ENCODE measurements around the gene IL11. TPM values are rescaled to one million over a fixed set of nuclear protein-coding genes. Genes with fewer than 3 reads are reported as not detected.

The IL11 gene
- total and polyA plus RNA-seq, 7 donors = 0.06 TPM; not detected in 6

GRCh38 chr19:55366790-55367189 is 3.5 kb downstream of the IL11 start:
- no peak overlapping the region for H3K27ac ChIP-seq
- H3K4me1 ChIP-seq = no peaks in the 10 kb centered on the region
- H3K9me3 ChIP-seq = no peaks in the 10 kb centered on the region
- intact Hi-C loops (cut with DNase I) = no loop called here
- peaks cover 0 to 37% (median 22%) of the 10 kb centered on the region in 3 donors for H3K27me3 ChIP-seq (ENCODE audit: insufficient read depth in 3 of 3, low read length in 2 of 3)
- no peak for TF ChIP-seq CTCF (IDR thresholded peaks at IDR 0.05)
- no peaks in the 10 kb centered on the region for H3K36me3 ChIP-seq (ENCODE audit: insufficient read depth in 1 of 2, low read depth in 1 of 2)
- ATAC-seq = no peak
- no peak overlapping the region for H3K4me3 ChIP-seq
- DNase-seq = no peak
- WGBS, 3 donors = 60 to 80% (median 77%) methylated on average over 3 of the region's 3 CpGs

- no peaks in the 10 kb centered on the region for H3K4me1 ChIP-seq
- H3K36me3 ChIP-seq (ENCODE audit: insufficient read depth in 1 of 2, low read depth in 1 of 2) = no peaks in the 10 kb centered on the region
- H3K4me3 ChIP-seq = no peak overlapping the region
- peaks cover 0 to 29% (median 20%) of the 10 kb centered on the region in 3 donors for H3K27me3 ChIP-seq (ENCODE audit: insufficient read depth in 3 of 3, low read length in 2 of 3)
- DNase-seq (no peak), ATAC-seq (no peak)
- H3K9me3 ChIP-seq = no peaks in the 10 kb centered on the region
- TF ChIP-seq CTCF (IDR thresholded peaks at IDR 0.05) = no peak
- 66 to 68% (median 68%) methylated on average over 19 of the region's 19 CpGs for WGBS, 3 donors
- H3K27ac ChIP-seq = no peak overlapping the region
- intact Hi-C loops (cut with DNase I) = no loop called here
Measured at GRCh38 chr19:55365964-55366363, 4.3 kb downstream of the IL11 start.

GRCh38 chr19:55365245-55365644 is 5.0 kb downstream of the IL11 start:
- Histone ChIP-seq H3K27ac (no peak overlapping the region), H3K9me3 (no peaks in the 10 kb centered on the region), H3K4me3 (no peak overlapping the region), H3K36me3 (ENCODE audit: insufficient read depth in 1 of 2, low read depth in 1 of 2) (no peaks in the 10 kb centered on the region), H3K4me1 (no peaks in the 10 kb centered on the region), H3K27me3 (ENCODE audit: insufficient read depth in 3 of 3, low read length in 2 of 3) (peaks cover 0 to 22% (median 14%) of the 10 kb centered on the region in 3 donors)
- intact Hi-C loops (cut with DNase I) = no loop called here
- TF ChIP-seq CTCF (IDR thresholded peaks at IDR 0.05) = no peak
- no peak for ATAC-seq
- WGBS, 3 donors = 88 to 90% (median 88%) methylated on average over 6 to 8 of the region's 8 CpGs
- DNase-seq = no peak

- Histone ChIP-seq H3K36me3 (ENCODE audit: insufficient read depth in 1 of 2, low read depth in 1 of 2) (no peaks in the 10 kb centered on the region), H3K4me3 (no peak within 1 kb of the TSS), H3K4me1 (no peaks in the 10 kb centered on the region), H3K9me3 (no peaks in the 10 kb centered on the region), H3K27me3 (ENCODE audit: insufficient read depth in 3 of 3, low read length in 2 of 3) (peaks cover 0 to 5% (median 3%) of the 10 kb centered on the region in 3 donors), H3K27ac (no peak within 1 kb of the TSS)
- 73 to 81% (median 77%) methylated on average over 27 of the region's 27 CpGs for WGBS, 3 donors
- no peak for TF ChIP-seq CTCF (IDR thresholded peaks at IDR 0.05)
- DNase-seq = no peak
- intact Hi-C loops (cut with DNase I) = no loop called here
- ATAC-seq = no peak
Measured at GRCh38 chr19:55362990-55363716, 7.1 kb downstream of the IL11 start, which contains the start of gene GARIN5B. Gene GARIN5B (minus strand): TSS chr19:55363260. CDS start chr19:55363066, 194 bp downstream.
